Measurements from ENCODE around the gene SLC39A1. TPM values are rescaled to one million over a fixed set of nuclear protein-coding genes. Genes with fewer than 3 reads are reported as not detected.
"Not testable (repeated sequence)": the region's sequence is repeated elsewhere in the genome, so short reads cannot be mapped to it uniquely, and the experiment has no call there.

SLC39A1 gene
- 40.2 TPM for total RNA-seq
- long read RNA-seq, transcript SLC39A1-202 (4 exons, 2,084 nt) = major isoform, 65 of 72 reads
- long read RNA-seq, partial matches to known transcripts = 0 of 72 reads
- long read RNA-seq, other reads (novel, unspliced or antisense) = 3 of 72 reads

DNA sequence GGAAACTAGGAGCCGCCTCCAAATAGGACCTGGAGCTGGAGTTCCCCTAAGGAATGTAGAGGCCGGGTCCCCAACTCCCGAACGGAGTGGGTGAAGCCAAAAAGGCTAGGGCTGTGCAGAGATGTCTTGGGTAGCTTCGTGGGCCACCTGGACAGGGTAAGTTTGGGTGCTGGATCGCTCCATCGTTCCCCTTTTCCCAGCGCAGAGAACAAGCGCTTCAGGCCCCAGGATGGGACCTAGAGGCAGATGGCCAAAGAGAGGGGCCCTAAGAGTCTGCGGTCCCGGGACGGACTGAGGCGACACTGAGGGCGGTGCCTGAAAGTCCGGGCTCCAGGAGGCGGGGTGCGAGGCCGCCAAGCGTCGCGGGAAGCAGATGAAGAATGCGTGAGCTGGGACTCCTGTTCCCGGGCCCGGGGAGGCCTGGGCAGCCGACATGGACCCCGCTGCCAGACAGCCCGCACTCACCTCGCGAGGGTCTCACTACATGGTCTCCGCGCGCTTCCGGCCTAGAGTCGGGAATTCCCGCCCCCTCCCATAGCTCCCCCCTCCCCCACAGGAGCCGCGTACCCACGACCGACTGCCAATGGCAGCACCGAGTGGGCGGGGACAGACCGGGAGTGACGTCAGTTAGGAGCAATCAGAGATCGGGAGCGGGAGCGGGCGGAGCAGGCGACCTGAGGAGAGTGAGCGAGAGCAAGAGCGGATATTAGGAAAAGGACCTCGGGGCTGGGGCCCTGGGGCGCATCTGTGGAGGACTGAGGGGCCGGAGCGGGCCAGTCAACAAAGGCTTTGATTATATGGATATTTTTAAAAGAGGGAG, at the start of gene SLC39A1:
Gene SLC39A1, minus strand, starts transcription at position 508 of the 820 bp plus-strand sequence. CDS start 822 bp downstream, outside the sequence.
- intact Hi-C loops (cut with DNase I) = no loop called here
- peak; percentile 99 for DNase-seq (ENCODE audit: low spot score)

GRCh38 chr1:154012543-154012942, 49.2 kb upstream of the SLC39A1 start:
- DNase-seq (ENCODE audit: low spot score); intact Hi-C loops (cut with DNase I): not testable (repeated sequence)

GRCh38 chr1:154012129-154012528, 48.8 kb upstream of the SLC39A1 start:
- DNase-seq (ENCODE audit: low spot score) = no peak
- intact Hi-C loops (cut with DNase I) = no loop called here

DNA sequence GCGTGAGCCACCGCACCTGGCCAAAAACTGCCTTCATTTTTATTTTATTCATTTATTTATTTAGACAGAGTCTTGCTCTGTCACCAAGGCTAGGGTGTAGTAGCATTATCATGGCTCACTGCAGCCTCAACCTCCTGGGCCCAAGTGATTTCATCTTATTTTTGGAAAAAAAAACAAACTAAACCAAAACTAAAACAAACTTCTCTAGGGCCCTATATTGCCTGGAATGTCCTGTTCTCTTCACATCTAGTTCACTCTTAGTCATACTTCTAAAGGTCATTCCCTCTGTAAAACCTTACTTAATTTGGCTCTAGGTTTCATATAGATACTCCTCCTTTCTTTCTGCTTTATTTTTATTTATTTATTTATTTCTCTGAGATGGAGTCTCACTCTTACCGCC, 42.8 kb upstream of the SLC39A1 start:
- intact Hi-C loops (cut with DNase I) = no loop called here
- no peak for DNase-seq (ENCODE audit: low spot score)

GRCh38 chr1:154000420-154000819, 37.1 kb upstream of the SLC39A1 start:
- intact Hi-C loops (cut with DNase I) = no loop called here

GRCh38 chr1:153996882-153997281, 33.5 kb upstream of the SLC39A1 start:
- not testable (repeated sequence) for DNase-seq (ENCODE audit: low spot score)
- intact Hi-C loops (cut with DNase I) = loop anchor here (10.0 kb wide), 2 partner anchors 178 to 278 kb away; partner anchors contain the start of gene HAX1

More at GRCh38 chr1:154000420-154000819, 37.1 kb upstream of the SLC39A1 start:
- DNase-seq (ENCODE audit: low spot score) = no peak

- intact Hi-C loops (cut with DNase I) = loop anchor here (10.0 kb wide), 2 partner anchors 179 to 279 kb away; partner anchors contain the start of gene HAX1
- DNase-seq (ENCODE audit: low spot score) = no peak
Measured at GRCh38 chr1:153995640-153996039, 32.3 kb upstream of the SLC39A1 start.

GRCh38 chr1:153995202-153995601, 31.9 kb upstream of the SLC39A1 start:
- intact Hi-C loops (cut with DNase I) = loop anchor here (10.0 kb wide), 2 partner anchors 180 to 280 kb away; partner anchors contain the start of gene HAX1
- DNase-seq (ENCODE audit: low spot score) = no peak

- DNase-seq (ENCODE audit: low spot score) = no peak
- intact Hi-C loops (cut with DNase I) = loop anchor here (2.0 to 10.0 kb wide), 3 partner anchors 183 to 313 kb away; partner anchors contain the start of genes HAX1 and NPR1
Measured at GRCh38 chr1:153991806-153992205, 28.5 kb upstream of the SLC39A1 start.

- DNase-seq (ENCODE audit: low spot score) = no peak
- intact Hi-C loops (cut with DNase I) = loop anchor here (2.0 to 10.0 kb wide), 3 partner anchors 184 to 312 kb away; partner anchors contain the start of genes HAX1 and NPR1
Measured at GRCh38 chr1:153991151-153991630, 27.9 kb upstream of the SLC39A1 start.

- intact Hi-C loops (cut with DNase I) = loop anchor here (2.0 to 10.0 kb wide), 3 partner anchors 184 to 312 kb away; partner anchors contain the start of genes HAX1 and NPR1
- peak; percentile 90 for DNase-seq (ENCODE audit: low spot score)
Measured at GRCh38 chr1:153990468-153991150, 27.3 kb upstream of the SLC39A1 start, which contains the start of gene RPS27. Gene RPS27, plus strand, starts transcription at chr1:153990762. Its CDS starts 35 bp downstream, at chr1:153990797.

DNA sequence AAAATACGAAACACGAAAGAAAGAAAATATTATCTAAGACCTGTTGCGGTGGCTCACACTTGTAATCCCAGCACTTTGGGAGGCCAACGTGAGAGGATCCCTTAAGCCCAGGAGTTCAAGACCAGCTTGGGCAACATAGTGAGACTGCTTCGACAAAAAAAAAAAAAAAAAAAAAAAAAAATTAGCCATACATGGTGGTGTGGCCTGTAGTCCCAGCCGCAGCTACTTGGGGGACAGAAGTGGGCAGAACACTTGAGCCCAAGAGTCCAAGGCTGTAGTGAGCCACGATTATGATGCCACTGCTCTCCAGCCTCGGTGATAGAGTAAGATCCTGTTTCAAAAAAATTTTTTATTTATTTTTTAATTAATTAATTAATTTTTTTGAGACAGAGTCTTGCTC, 24.3 kb upstream of the SLC39A1 start:
- intact Hi-C loops (cut with DNase I) = loop anchor here (5.0 kb wide), 2 partner anchors 40 to 415 kb away; partner anchors contain the start of gene DENND4B
- DNase-seq (ENCODE audit: low spot score) = no peak

GRCh38 chr1:153985941-153986761, 22.8 kb upstream of the SLC39A1 start, which contains the start of gene RAB13:
Gene RAB13, minus strand, starts transcription at chr1:153986339. Its CDS starts 103 bp downstream, at chr1:153986236.
- peak; percentile 92 for DNase-seq (ENCODE audit: low spot score)
- intact Hi-C loops (cut with DNase I) = loop anchor here (1.0 to 5.0 kb wide), 3 partner anchors 39 to 414 kb away; partner anchors contain the start of gene DENND4B

- intact Hi-C loops (cut with DNase I) = loop anchor here (5.0 kb wide), 2 partner anchors 38 to 413 kb away; partner anchors contain the start of gene DENND4B
- no peak for DNase-seq (ENCODE audit: low spot score)
Measured at GRCh38 chr1:153985341-153985912, 22.1 kb upstream of the SLC39A1 start.

- no peak for DNase-seq (ENCODE audit: low spot score)
- intact Hi-C loops (cut with DNase I) = no loop called here
Measured at GRCh38 chr1:153984123-153984894, 21.0 kb upstream of the SLC39A1 start.

DNA sequence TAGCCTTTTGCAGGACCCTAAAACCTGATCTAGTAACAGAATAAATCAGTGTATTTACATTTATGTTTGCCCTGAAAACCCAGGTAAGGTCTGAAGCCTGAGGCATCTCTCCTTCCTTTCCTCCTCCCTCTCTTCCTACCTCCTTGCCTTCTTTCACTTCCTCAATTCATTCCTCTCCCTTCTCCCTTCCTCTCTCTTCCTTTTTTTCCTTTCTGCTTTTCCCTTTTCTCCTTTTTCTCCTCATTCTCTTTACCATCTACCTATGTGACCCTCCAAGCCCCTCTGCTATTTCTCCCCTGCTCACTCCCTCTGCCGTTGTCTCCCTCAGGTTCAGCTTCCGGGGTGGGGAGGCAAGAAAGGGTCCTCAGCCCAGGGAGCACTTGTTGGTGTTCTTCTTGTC, 18.4 kb upstream of the SLC39A1 start:
- DNase-seq (ENCODE audit: low spot score); intact Hi-C loops (cut with DNase I): not testable (repeated sequence)

- intact Hi-C loops (cut with DNase I) = loop anchor here (2.0 to 5.0 kb wide), 2 partner anchors 20 to 307 kb away; partner anchors contain the start of genes CRTC2 and ILF2
Measured at GRCh38 chr1:153979091-153979490, 15.8 kb upstream of the SLC39A1 start.

More at GRCh38 chr1:153979091-153979490, 15.8 kb upstream of the SLC39A1 start:
- not testable (repeated sequence) for DNase-seq (ENCODE audit: low spot score)
